PFSK-1 (cell line): ENCODE measurements around the gene MYO1D.

Experiments used
- POLR2AphosphoS5 ChIP-seq: IDR thresholded peaks from 2 replicates; pipeline ENCODE4 v1.6.1; 2012; ENCODE audit warnings: low read depth, mild to moderate bottlenecking, control low read depth, low read length, moderate library complexity
- SIN3A ChIP-seq: IDR thresholded peaks from 2 replicates; pipeline ENCODE4 v1.6.1; 2012; ENCODE audit warnings: mild to moderate bottlenecking, low read length, moderate library complexity, borderline replicate concordance; ENCODE audit not compliant: insufficient read depth

DNA sequence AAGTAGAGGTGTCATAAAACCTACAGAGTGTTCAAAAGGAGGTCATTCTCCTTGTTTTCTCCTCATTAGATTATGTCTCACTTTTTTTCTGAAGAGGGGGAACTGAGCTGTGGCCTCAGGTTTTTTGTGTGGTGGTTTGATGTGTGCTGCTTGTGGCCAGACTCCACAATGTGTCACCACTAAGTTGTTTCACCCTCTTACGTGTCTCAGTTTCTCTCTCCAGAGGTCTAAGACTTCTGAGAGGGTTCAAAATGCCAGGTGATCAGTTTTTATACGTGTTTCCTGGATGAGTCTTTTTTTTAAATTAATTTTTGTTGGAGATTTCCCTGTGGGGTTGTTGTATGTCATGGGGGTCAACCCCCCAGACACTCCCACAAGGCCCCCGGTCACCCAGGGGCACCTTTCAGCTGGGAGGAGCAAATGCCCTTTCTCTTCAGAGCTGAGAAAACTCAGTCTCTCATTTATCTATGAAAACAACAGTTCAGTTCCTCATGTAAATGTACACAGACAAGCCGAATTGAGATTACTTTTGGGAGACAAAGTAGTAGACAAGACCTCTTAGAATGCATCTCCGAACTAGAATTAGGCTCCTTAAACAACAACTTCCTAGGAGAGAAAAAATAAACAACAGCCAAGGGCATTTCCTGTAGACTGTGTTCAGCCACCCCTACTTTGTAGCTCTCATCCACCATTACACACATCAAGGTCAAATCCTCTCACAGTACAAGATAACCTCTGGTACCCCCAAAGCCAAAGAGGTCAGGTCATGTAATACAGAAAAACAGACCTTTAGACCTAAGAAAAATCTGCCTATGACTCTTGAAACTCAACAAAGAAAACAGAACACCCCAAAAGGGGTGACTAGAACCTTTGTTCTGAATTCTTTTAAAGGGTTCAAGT lies 27.1 kb upstream of the MYO1D start:
- TF ChIP-seq POLR2AphosphoS5 (no peak), SIN3A (no peak)
